ENCODE results near the gene PDCD1.

The PDCD1 gene

GRCh38 chr2:241903121-241904010 is 44.7 kb upstream of the PDCD1 start:
- Histone ChIP-seq H2AFZ (ENCODE audit: low read length) (no peak overlapping the region), H3K4me2 (ENCODE audit: low read depth, low read length, poor library complexity, severe bottlenecking) (no peak overlapping the region), H3K9ac (ENCODE audit: low read depth, low read length, poor library complexity, severe bottlenecking) (no peak overlapping the region), H3K36me3 (ENCODE audit: insufficient read depth, low read length) (no peaks in the 10 kb centered on the region), H4K20me1 (ENCODE audit: insufficient read depth, low read length, poor library complexity, severe bottlenecking) (no peaks in the 10 kb centered on the region), H3K27me3 (ENCODE audit: insufficient read depth, low read length, poor library complexity, severe bottlenecking) (no peaks in the 10 kb centered on the region), H3K9me2 (replicated peaks; ENCODE audit: low read depth, low read length) (no peaks in the 10 kb centered on the region), H3F3A (ENCODE audit: low read depth) (no peaks in the 10 kb centered on the region), H3K4me3 (ENCODE audit: low read length, poor library complexity, severe bottlenecking) (no peak overlapping the region), H3K4me1 (ENCODE audit: insufficient read depth, low read length, poor library complexity, severe bottlenecking) (no peaks in the 10 kb centered on the region), H3K79me2 (ENCODE audit: insufficient read depth, low read length) (no peaks in the 10 kb centered on the region), H3K9me3 (ENCODE audit: insufficient read depth, low read depth, low read length) (no peaks in the 10 kb centered on the region)
- TF ChIP-seq CTCF (conservative IDR thresholded peaks at IDR 0.05; ENCODE audit: low read length) (no peak), EZH2phosphoT487 (IDR thresholded peaks at IDR 0.05; ENCODE audit: borderline replicate concordance) (no peak)

DNA sequence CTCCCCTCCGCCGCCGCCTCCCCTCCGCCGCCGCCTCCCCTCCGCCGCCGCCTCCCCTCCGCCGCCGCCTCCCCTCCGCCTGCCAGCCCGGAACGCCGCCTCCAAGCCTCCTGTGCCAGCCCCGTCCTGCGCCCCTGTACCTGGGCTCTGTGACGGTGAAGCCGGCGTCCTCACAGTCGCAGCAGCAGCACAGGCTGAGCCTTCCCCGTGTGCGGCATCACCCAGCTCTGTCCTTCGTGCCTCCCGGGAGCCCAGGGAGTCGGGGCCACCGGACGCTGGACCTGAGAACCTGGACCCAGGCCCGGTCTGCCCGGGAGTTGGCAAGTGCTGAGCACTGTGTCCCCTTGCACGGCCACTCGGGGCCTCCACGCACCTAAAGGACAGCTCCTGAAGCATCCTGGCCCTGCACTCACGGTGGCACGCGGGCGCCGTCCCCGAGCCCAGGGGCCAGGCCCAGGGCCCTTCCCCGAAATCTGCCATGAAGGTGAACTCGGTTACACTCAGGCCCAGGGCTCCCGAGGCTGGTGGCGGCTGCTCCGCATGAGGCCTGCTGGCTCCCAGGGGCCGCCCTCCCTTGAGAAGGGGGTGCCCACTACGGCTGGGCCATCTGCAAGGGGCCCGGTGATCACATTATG is 43.8 kb upstream of the PDCD1 start:
- Histone ChIP-seq H3K9ac (ENCODE audit: low read depth, low read length, poor library complexity, severe bottlenecking) (no peak overlapping the region), H4K20me1 (ENCODE audit: insufficient read depth, low read length, poor library complexity, severe bottlenecking) (no peaks in the 10 kb centered on the region), H3K36me3 (ENCODE audit: insufficient read depth, low read length) (no peaks in the 10 kb centered on the region), H3F3A (ENCODE audit: low read depth) (no peaks in the 10 kb centered on the region), H3K27me3 (ENCODE audit: insufficient read depth, low read length, poor library complexity, severe bottlenecking) (no peaks in the 10 kb centered on the region), H3K79me2 (ENCODE audit: insufficient read depth, low read length) (no peaks in the 10 kb centered on the region), H3K9me3 (ENCODE audit: insufficient read depth, low read depth, low read length) (no peaks in the 10 kb centered on the region), H3K4me3 (ENCODE audit: low read length, poor library complexity, severe bottlenecking) (no peak overlapping the region), H3K4me1 (ENCODE audit: insufficient read depth, low read length, poor library complexity, severe bottlenecking) (no peaks in the 10 kb centered on the region), H3K4me2 (ENCODE audit: low read depth, low read length, poor library complexity, severe bottlenecking) (no peak overlapping the region), H3K9me2 (replicated peaks; ENCODE audit: low read depth, low read length) (no peaks in the 10 kb centered on the region), H2AFZ (ENCODE audit: low read length) (no peak overlapping the region)
- no peak for TF ChIP-seq CTCF (conservative IDR thresholded peaks at IDR 0.05; ENCODE audit: low read length)
- no peak for TF ChIP-seq EZH2phosphoT487 (IDR thresholded peaks at IDR 0.05; ENCODE audit: borderline replicate concordance)

GRCh38 chr2:241901500-241902351 is 43.0 kb upstream of the PDCD1 start:
- H3K4me3 ChIP-seq (ENCODE audit: low read length, poor library complexity, severe bottlenecking), result no peak overlapping the region
- H3K9me3 ChIP-seq (ENCODE audit: insufficient read depth, low read depth, low read length), result no peaks in the 10 kb centered on the region

More at GRCh38 chr2:241901500-241902351, 43.0 kb upstream of the PDCD1 start:
- no peak overlapping the region for H2AFZ ChIP-seq (ENCODE audit: low read length)
- H3K4me1 ChIP-seq (ENCODE audit: insufficient read depth, low read length, poor library complexity, severe bottlenecking), result no peaks in the 10 kb centered on the region
- H3K79me2 ChIP-seq (ENCODE audit: insufficient read depth, low read length), result no peaks in the 10 kb centered on the region
- no peaks in the 10 kb centered on the region for H3K27me3 ChIP-seq (ENCODE audit: insufficient read depth, low read length, poor library complexity, severe bottlenecking)
- no peaks in the 10 kb centered on the region for H3K36me3 ChIP-seq (ENCODE audit: insufficient read depth, low read length)
- H3K9ac ChIP-seq (ENCODE audit: low read depth, low read length, poor library complexity, severe bottlenecking), result no peak overlapping the region
- no peak overlapping the region for H3K4me2 ChIP-seq (ENCODE audit: low read depth, low read length, poor library complexity, severe bottlenecking)
- no peaks in the 10 kb centered on the region for H4K20me1 ChIP-seq (ENCODE audit: insufficient read depth, low read length, poor library complexity, severe bottlenecking)
- no peaks in the 10 kb centered on the region for H3F3A ChIP-seq (ENCODE audit: low read depth)
- H3K9me2 ChIP-seq (replicated peaks; ENCODE audit: low read depth, low read length), result no peaks in the 10 kb centered on the region
- TF ChIP-seq CTCF (conservative IDR thresholded peaks at IDR 0.05; ENCODE audit: low read length) (no peak), EZH2phosphoT487 (IDR thresholded peaks at IDR 0.05; ENCODE audit: borderline replicate concordance) (no peak)

Measured in Loucy (cell line).